ENCODE results near the gene MFN1.

- no peak for TF ChIP-seq EZH2 (IDR thresholded peaks at IDR 0.05; ENCODE audit: insufficient read depth, low read length)
- no peak for TF ChIP-seq CTCF (IDR thresholded peaks at IDR 0.05; ENCODE audit: insufficient read depth, low read depth, low read length)
These were observed 56.8 kb downstream of the MFN1 start for GRCh38 chr3:179404307-179404706.
